GM19023 (cell line): ENCODE measurements around the gene ACP6.
"Not testable (repeated sequence)": the region's sequence is repeated elsewhere in the genome, so short reads cannot be mapped to it uniquely, and the experiment has no call there.

Experiments
- ATAC-seq: cut with Tn5 transposase; IDR thresholded peaks from one replicate; pipeline ENCODE4 v1.9.1; 2021; ENCODE audit warnings: mild to moderate bottlenecking, moderate library complexity; ENCODE audit not compliant: unreplicated experiment

Gene ACP6

GRCh38 chr1:147624529-147624928, 45.8 kb downstream of the ACP6 start:
- no peak for ATAC-seq

GRCh38 chr1:147624011-147624410, 46.3 kb downstream of the ACP6 start:
- ATAC-seq, result no peak

DNA sequence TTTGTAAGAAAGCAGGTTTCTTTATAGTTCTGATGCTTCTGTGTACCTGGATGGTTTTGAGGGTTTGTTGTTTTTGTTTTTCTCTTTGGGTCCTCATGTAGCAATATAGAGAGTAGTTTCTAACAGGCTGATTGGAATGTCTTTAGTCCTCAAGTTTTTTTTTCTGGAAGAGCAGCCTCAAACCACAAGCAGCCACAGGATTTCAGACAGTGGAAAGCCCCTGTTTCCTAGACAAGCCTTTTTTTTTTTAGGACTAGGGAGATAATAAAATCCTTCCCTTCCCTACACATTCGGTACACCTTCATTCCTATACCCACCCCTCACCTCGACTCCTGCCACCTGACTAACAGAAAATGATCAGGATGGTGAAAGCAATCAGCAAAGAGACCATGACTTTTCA, 47.6 kb downstream of the ACP6 start:
- ATAC-seq, result no peak

- no peak for ATAC-seq
Measured at GRCh38 chr1:147620543-147620942, 49.8 kb downstream of the ACP6 start.

- no peak for ATAC-seq
Measured at GRCh38 chr1:147619741-147620140, 50.6 kb downstream of the ACP6 start.

DNA sequence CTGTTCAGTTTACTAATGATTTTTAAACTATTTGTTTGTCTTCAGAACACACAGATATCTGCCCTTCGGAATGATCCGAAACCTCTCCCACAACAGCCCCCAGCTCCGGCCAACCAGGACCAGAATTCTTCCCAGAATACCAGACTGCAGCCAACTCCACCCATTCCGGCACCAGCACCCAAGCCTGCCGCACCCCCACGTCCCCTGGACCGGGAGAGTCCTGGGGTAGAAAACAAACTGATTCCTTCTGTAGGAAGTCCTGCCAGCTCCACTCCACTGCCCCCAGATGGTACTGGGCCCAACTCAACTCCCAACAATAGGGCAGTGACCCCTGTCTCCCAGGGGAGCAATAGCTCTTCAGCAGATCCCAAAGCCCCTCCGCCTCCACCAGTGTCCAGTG, 51.6 kb downstream of the ACP6 start:
- ATAC-seq, result no peak

DNA sequence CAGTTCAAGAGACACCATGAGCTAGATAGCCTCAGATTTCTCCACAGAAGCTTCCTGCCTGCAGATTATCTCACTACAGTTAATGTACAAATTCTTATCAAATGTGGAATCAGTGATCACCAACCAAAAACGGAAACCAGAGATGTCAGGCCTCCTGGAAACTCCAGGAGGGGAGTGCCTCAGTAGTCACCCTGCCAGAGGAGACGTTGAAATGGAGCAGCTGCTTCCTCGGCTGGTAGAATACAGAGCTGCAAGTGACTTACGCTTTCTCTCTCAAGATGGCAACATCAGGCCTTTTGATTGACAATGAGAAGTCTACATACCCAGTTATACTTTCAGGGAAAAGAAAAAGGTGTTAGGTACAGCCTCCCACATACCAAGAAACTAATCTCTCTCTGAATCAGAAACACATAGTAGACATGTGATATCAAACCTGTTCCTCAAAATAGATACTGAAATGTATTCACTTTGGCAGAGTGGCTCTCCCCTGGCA, 52.2 kb downstream of the ACP6 start:
- no peak for ATAC-seq

- ATAC-seq, result not testable (repeated sequence)
Measured at GRCh38 chr1:147614966-147615365, 55.4 kb downstream of the ACP6 start.

- no peak for ATAC-seq
Measured at GRCh38 chr1:147613506-147613905, 56.8 kb downstream of the ACP6 start.

GRCh38 chr1:147612366-147612765, 58.0 kb downstream of the ACP6 start:
- ATAC-seq, result no peak

DNA sequence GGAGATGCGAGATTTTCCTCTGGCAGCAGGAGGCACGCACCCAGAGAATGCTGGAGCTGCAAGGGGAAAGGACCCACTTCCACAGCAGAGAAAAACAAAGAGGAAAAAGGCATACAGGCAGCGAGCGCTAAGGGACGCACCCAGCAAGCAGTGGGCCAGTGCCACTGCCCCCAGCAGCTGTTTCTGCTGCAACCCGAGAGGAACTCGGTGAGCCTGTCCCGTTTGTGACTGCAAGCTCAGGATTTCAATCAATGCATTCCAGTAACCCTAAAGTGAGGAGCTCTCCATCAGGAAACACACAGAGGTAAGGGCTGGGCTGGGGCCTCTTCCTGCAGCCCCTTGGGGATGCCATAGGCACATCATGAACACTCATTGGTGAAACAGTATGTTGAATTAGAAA, 58.7 kb downstream of the ACP6 start:
- ATAC-seq, result no peak

- peak; percentile 96 for ATAC-seq
Measured at GRCh38 chr1:147611021-147611426, 59.3 kb downstream of the ACP6 start.

GRCh38 chr1:147609358-147609757, 61.0 kb downstream of the ACP6 start:
- ATAC-seq, result no peak

- no peak for ATAC-seq
Measured at GRCh38 chr1:147608596-147608995, 61.7 kb downstream of the ACP6 start.

DNA sequence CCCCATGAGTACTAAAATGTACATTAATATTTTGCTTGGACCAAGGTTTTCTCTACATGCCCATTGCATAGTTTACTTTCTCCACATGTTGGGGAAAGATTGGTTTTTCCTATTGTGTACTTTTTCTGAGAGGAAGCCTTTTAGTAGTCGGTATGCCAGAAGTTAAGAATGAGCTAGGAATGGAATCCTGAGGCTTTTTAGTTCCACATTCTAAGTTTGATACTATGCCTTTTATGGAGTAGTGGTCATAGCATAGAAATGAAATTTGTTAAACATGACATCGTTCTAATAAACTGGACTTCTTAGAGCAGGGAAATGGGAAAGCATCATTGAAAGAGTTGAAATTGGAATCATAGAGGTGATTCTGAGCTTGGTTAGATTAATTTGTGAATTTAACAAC, 64.7 kb downstream of the ACP6 start:
- no peak for ATAC-seq

GRCh38 chr1:147603986-147604385, 66.3 kb downstream of the ACP6 start:
- no peak for ATAC-seq

GRCh38 chr1:147600119-147601111, 69.9 kb downstream of the ACP6 start:
- no peak for ATAC-seq

DNA sequence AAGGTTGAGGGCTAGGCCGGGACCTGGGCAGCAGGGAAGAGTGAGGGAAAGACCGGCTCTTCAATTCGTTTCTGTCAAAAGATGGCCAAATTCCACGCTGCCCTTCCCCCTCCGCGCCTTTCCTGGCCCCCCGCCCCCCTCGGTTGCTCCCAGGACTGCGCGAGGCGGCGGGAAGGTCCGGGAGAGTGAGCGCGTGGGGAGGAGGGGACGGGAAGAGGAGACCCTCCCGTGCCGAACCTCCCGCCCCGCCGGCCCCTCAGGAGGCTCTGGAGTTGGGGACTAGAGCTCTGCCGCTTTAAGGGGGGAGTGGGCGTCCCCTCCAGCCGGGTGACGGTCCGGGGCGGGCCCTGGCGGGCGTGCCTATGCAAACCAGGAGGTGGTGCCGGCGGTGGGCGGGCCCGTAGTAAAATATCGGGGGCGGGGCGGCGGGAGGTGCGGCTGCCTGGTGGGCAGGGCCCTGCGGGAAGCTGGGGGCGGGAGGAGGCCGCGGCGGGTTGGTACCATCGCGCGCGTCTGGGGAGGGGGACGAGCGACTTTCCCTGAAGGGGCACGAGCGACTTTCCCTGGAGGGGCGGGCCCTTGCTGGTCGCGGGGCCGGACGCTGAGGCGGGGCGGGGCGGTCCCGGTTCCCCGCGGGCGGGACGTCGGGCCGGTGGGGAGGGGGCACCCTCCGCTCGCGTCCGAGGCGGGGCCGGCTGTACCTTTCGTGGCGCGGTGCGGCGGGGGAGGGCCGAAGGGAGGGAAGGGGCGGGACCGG, 70.8 kb downstream of the ACP6 start:
- peak; percentile 82 for ATAC-seq

- peak; percentile 7 for ATAC-seq
Measured at GRCh38 chr1:147598621-147599361, 71.5 kb downstream of the ACP6 start.

DNA sequence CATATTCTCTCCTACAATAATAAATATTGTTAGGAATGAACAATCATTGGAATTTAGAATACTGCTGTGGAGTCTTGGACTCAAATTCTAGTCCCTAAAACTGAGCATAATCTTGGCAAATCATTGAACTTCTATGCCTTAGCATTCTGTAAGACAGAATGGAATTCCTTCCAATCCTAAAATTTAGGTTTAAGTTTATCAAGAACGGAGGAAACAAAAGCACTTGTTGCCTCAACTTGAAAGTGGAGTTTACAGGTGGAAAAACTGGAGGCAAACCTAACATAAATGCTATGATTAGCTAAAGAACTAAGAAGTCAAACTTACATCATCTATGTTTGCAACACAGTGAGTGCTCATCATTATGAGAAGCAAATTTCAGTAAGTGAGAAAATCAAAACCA, 73.3 kb downstream of the ACP6 start:
- no peak for ATAC-seq
